Uterus (tissue), 2 donors: ENCODE results near the gene TOMM20.

Source experiments
- POLR2A ChIP-seq, 2 donors: fragments of 450-650 bp; IDR thresholded peaks; one replicate each; pipeline ENCODE4 v1.6.1; 2016; ENCODE audit warnings: antibody characterized with exemption in 2 of 2, mild to moderate bottlenecking in 1 of 2, moderate library complexity in 1 of 2
- TF ChIP-seq, protein P1 (sequence below), 4 experiments: fragments of 200-600 bp in 2 of 4; fragments of 450-650 bp in 2 of 4; sonication (generic) in 2 of 4; IDR thresholded peaks; one replicate each; pipeline ENCODE4 v1.5.1; 2016 to 2019; ENCODE audit warnings: antibody characterized with exemption in 4 of 4, mild to moderate bottlenecking in 2 of 4, moderate library complexity in 1 of 4

DNA sequence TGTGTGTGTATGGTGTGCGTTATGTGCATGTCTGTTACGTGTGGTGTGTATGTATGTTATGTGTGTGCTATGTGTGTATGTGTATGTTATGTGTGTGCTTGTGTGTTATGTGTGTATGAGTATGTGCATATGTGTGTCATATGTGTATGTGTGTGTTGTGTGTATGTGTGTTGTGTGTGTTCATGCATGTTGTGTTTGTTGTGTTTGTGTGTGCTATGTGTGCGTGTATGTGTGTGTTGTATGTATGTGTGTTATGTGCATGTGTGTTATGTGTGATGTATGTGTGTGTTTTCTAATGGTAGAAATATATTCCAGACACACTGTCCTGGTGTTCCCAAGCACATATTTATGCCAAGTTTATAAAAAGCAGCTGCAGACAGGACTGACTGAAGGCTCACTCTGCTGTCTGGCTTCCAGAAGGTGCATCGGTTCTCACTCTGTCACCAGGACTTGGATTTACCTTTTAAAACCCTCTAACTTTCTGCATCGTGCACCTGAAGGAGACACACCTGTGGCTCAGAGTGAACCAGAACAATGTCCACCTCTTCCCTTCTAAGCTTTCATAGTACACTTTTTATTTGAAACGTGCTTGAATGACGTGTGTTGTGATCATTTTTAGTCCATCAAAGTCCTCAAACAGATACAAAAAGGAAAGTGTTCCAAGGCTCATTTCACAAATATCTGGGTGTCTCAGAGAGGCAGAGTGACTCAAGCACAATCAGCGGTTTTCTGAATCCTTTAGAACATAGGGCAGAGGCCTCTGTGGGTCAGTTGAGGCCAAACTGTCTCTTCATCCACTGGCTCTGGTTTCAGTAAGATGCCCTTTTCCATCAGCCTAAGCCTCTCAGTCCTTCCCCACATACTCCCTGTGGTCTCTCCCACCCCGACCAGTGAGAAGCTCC, 49.9 kb downstream of the TOMM20 start:
- no peak for TF ChIP-seq POLR2A (IDR thresholded peaks at IDR 0.05)
- TF ChIP-seq, protein P1, sequence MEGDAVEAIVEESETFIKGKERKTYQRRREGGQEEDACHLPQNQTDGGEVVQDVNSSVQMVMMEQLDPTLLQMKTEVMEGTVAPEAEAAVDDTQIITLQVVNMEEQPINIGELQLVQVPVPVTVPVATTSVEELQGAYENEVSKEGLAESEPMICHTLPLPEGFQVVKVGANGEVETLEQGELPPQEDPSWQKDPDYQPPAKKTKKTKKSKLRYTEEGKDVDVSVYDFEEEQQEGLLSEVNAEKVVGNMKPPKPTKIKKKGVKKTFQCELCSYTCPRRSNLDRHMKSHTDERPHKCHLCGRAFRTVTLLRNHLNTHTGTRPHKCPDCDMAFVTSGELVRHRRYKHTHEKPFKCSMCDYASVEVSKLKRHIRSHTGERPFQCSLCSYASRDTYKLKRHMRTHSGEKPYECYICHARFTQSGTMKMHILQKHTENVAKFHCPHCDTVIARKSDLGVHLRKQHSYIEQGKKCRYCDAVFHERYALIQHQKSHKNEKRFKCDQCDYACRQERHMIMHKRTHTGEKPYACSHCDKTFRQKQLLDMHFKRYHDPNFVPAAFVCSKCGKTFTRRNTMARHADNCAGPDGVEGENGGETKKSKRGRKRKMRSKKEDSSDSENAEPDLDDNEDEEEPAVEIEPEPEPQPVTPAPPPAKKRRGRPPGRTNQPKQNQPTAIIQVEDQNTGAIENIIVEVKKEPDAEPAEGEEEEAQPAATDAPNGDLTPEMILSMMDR (IDR thresholded peaks at IDR 0.05), result no peak
